ENCODE results near the gene GSG1L. TPM values are rescaled to one million over a fixed set of nuclear protein-coding genes. Genes with fewer than 3 reads are reported as not detected.

Gene GSG1L
- total RNA-seq, 1 donor: not detected

GRCh38 chr16:27972500-27972899 lies 91.0 kb downstream of the GSG1L start:
- peaks cover 28% of the 10 kb centered on the region for H3K27me3 ChIP-seq (ENCODE audit: insufficient read depth, low read length)
- H3K36me3 ChIP-seq (ENCODE audit: insufficient read depth, low read length): no peaks in the 10 kb centered on the region
- H3K27ac ChIP-seq (ENCODE audit: low read depth, low read length): no peak overlapping the region
- H3K9me3 ChIP-seq (ENCODE audit: low read depth, low read length): no peaks in the 10 kb centered on the region
- no peaks in the 10 kb centered on the region for H3K4me1 ChIP-seq (ENCODE audit: insufficient read depth, low read length)
- peak; percentile 83 for DNase-seq (ENCODE audit: insufficient read length, low spot score, missing footprints)
- no peaks in the 10 kb centered on the region for H3K79me2 ChIP-seq (ENCODE audit: insufficient read depth, low read length)
- no peak overlapping the region for H3K4me3 ChIP-seq (ENCODE audit: insufficient read depth, low read length)
- H3K4me2 ChIP-seq (ENCODE audit: insufficient read depth, low read length): no peak overlapping the region
- H2AFZ ChIP-seq (ENCODE audit: low read length): no peak overlapping the region
- peak; percentile 56 for TF ChIP-seq CTCF (IDR thresholded peaks at IDR 0.05; ENCODE audit: extremely low read depth, low read depth, low read length)
- no peaks in the 10 kb centered on the region for H4K20me1 ChIP-seq (ENCODE audit: insufficient read depth, low read length)

- Histone ChIP-seq H3K4me2 (ENCODE audit: insufficient read depth, low read length) (no peak overlapping the region), H3K9me3 (ENCODE audit: low read depth, low read length) (no peaks in the 10 kb centered on the region), H4K20me1 (ENCODE audit: insufficient read depth, low read length) (no peaks in the 10 kb centered on the region), H3K4me3 (ENCODE audit: insufficient read depth, low read length) (no peak overlapping the region), H3K36me3 (ENCODE audit: insufficient read depth, low read length) (no peaks in the 10 kb centered on the region), H2AFZ (ENCODE audit: low read length) (no peak overlapping the region), H3K79me2 (ENCODE audit: insufficient read depth, low read length) (no peaks in the 10 kb centered on the region), H3K27ac (ENCODE audit: low read depth, low read length) (no peak overlapping the region), H3K27me3 (ENCODE audit: insufficient read depth, low read length) (peaks cover 9% of the 10 kb centered on the region), H3K4me1 (ENCODE audit: insufficient read depth, low read length) (no peaks in the 10 kb centered on the region)
- DNase-seq (ENCODE audit: insufficient read length, low spot score, missing footprints): no peak
- no peak for TF ChIP-seq CTCF (IDR thresholded peaks at IDR 0.05; ENCODE audit: extremely low read depth, low read depth, low read length)
Observed at GRCh38 chr16:27969574-27969973, 93.9 kb downstream of the GSG1L start.

DNA sequence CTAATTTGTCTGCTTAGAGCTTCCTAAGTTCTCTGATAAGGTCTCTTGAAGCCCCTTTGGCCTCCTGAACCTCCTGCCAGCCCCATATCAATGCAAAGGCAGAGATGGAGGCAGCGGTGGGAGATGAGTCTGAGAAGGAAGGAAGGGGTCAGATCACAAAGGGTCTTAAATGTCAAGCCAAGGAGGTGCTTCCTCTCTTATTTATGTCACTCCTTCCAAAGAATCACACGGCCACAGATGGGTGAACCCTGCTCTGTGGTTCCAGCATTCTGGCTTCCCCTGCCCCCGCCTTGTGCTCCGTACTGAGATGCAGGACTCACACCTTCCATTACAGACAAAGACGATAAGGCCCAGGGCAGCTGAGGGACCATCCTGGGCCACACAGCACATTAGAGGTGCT lies 96.3 kb downstream of the GSG1L start:
- TF ChIP-seq CTCF (IDR thresholded peaks at IDR 0.05; ENCODE audit: extremely low read depth, low read depth, low read length): no peak
- no peaks in the 10 kb centered on the region for H3K36me3 ChIP-seq (ENCODE audit: insufficient read depth, low read length)
- H3K27me3 ChIP-seq (ENCODE audit: insufficient read depth, low read length): peaks cover 9% of the 10 kb centered on the region
- H3K4me2 ChIP-seq (ENCODE audit: insufficient read depth, low read length): no peak overlapping the region
- H3K79me2 ChIP-seq (ENCODE audit: insufficient read depth, low read length): no peaks in the 10 kb centered on the region
- H3K27ac ChIP-seq (ENCODE audit: low read depth, low read length): no peak overlapping the region
- no peaks in the 10 kb centered on the region for H4K20me1 ChIP-seq (ENCODE audit: insufficient read depth, low read length)
- H2AFZ ChIP-seq (ENCODE audit: low read length): no peak overlapping the region
- no peaks in the 10 kb centered on the region for H3K9me3 ChIP-seq (ENCODE audit: low read depth, low read length)
- DNase-seq (ENCODE audit: insufficient read length, low spot score, missing footprints): no peak
- H3K4me1 ChIP-seq (ENCODE audit: insufficient read depth, low read length): no peaks in the 10 kb centered on the region
- no peak overlapping the region for H3K4me3 ChIP-seq (ENCODE audit: insufficient read depth, low read length)

DNA sequence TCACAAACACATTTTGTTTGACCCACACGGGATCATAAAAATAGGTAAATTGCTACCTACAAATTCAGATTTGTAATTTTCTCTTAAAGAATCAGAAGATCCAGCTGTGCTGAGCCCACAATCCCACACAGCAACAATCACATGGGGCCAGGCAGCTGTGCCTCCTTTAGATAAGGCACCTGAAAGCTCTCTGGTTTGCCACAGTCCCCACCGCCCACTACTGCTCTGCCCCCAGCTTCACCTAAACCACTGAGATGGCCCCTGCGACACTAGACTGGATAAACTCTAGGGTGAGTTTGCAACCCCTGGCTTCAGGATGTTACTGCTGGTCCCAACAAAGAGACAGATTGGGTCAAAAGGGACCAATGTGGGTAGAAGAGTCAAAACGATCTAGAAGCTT lies 96.8 kb downstream of the GSG1L start:
- H3K79me2 ChIP-seq (ENCODE audit: insufficient read depth, low read length): no peaks in the 10 kb centered on the region
- DNase-seq (ENCODE audit: insufficient read length, low spot score, missing footprints): no peak
- TF ChIP-seq CTCF (IDR thresholded peaks at IDR 0.05; ENCODE audit: extremely low read depth, low read depth, low read length): no peak

More for the DNA sequence above, 96.8 kb downstream of the GSG1L start:
- H3K27ac ChIP-seq (ENCODE audit: low read depth, low read length): no peak overlapping the region
- H2AFZ ChIP-seq (ENCODE audit: low read length): no peak overlapping the region
- H3K36me3 ChIP-seq (ENCODE audit: insufficient read depth, low read length): no peaks in the 10 kb centered on the region
- H3K4me2 ChIP-seq (ENCODE audit: insufficient read depth, low read length): no peak overlapping the region
- H4K20me1 ChIP-seq (ENCODE audit: insufficient read depth, low read length): no peaks in the 10 kb centered on the region
- no peaks in the 10 kb centered on the region for H3K9me3 ChIP-seq (ENCODE audit: low read depth, low read length)
- H3K27me3 ChIP-seq (ENCODE audit: insufficient read depth, low read length): peaks cover 9% of the 10 kb centered on the region
- no peak overlapping the region for H3K4me3 ChIP-seq (ENCODE audit: insufficient read depth, low read length)
- no peaks in the 10 kb centered on the region for H3K4me1 ChIP-seq (ENCODE audit: insufficient read depth, low read length)

Data from osteoblast (primary cell).